GM19023 (cell line): ENCODE data around the gene SLC1A4.

Experiments
- ATAC-seq: cut with Tn5 transposase; IDR thresholded peaks from one replicate; pipeline ENCODE4 v1.9.1; 2021; ENCODE audit warnings: mild to moderate bottlenecking, moderate library complexity; ENCODE audit not compliant: unreplicated experiment

Gene SLC1A4

GRCh38 chr2:64989126-64989981 is at the start of gene SLC1A4:
SLC1A4 (plus strand) TSS chr2:64989399; CDS start chr2:64989644, 245 bp downstream.
- ATAC-seq = peak; percentile 78

GRCh38 chr2:64941143-64941542 is 48.1 kb upstream of the SLC1A4 start:
- no peak for ATAC-seq

- ATAC-seq = no peak
Observed at GRCh38 chr2:64941801-64942200, 47.4 kb upstream of the SLC1A4 start.

- ATAC-seq = no peak
Observed at GRCh38 chr2:64942693-64943092, 46.5 kb upstream of the SLC1A4 start.

- no peak for ATAC-seq
Observed at GRCh38 chr2:64943387-64944150, 45.6 kb upstream of the SLC1A4 start.

- ATAC-seq = no peak
Observed at GRCh38 chr2:64944484-64944883, 44.7 kb upstream of the SLC1A4 start.

GRCh38 chr2:64945973-64946768 is 43.0 kb upstream of the SLC1A4 start:
- ATAC-seq = peak; percentile 92

GRCh38 chr2:64946769-64947247 is 42.4 kb upstream of the SLC1A4 start:
- no peak for ATAC-seq

GRCh38 chr2:64947885-64948284 is 41.3 kb upstream of the SLC1A4 start:
- ATAC-seq = no peak

- ATAC-seq = no peak
Observed at GRCh38 chr2:64950226-64951160, 38.7 kb upstream of the SLC1A4 start.

GRCh38 chr2:64951306-64951953 is 37.8 kb upstream of the SLC1A4 start:
- no peak for ATAC-seq

GRCh38 chr2:64952096-64952495 is 37.1 kb upstream of the SLC1A4 start:
- ATAC-seq = no peak

GRCh38 chr2:64952511-64953482 is 36.4 kb upstream of the SLC1A4 start:
- no peak for ATAC-seq

- ATAC-seq = no peak
Observed at GRCh38 chr2:64955467-64955866, 33.7 kb upstream of the SLC1A4 start.

GRCh38 chr2:64957109-64957903 is 31.9 kb upstream of the SLC1A4 start:
- no peak for ATAC-seq

GRCh38 chr2:64958556-64958955 is 30.6 kb upstream of the SLC1A4 start:
- no peak for ATAC-seq

GRCh38 chr2:64960819-64961218 is 28.4 kb upstream of the SLC1A4 start:
- no peak for ATAC-seq
